Iris pigment epithelial cell (primary cell): ENCODE results near the gene HHEX.

Experiments used
- DNase-seq: peaks from one replicate; pipeline ENCODE4 v3.0.0-alpha.2; 2011; ENCODE audit warnings: low read depth

The HHEX gene

DNA sequence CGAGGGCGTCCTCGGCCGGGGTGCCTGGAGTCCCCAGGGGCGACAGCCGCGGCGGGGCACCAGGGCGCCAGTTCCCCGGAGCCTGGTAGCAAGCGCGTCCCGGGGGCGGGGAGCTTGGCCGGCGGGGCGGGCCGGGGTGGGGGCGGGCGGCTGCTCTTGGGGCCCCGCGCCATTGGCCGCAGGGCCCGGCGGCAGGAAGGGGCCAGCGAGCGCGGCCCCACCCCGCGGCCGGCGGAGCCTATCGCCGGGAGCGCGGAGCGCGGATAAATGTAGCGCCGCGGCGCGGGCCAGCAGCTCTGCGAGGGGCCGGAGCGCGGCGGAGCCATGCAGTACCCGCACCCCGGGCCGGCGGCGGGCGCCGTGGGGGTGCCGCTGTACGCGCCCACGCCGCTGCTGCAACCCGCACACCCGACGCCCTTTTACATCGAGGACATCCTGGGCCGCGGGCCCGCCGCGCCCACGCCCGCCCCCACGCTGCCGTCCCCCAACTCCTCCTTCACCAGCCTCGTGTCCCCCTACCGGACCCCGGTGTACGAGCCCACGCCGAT lies at the start of gene HHEX:
Gene HHEX, plus strand, starts transcription at position 293 of the 548 bp plus-strand sequence. Its CDS starts 32 bp downstream, at position 325.
- peak; percentile 86 for DNase-seq

DNA sequence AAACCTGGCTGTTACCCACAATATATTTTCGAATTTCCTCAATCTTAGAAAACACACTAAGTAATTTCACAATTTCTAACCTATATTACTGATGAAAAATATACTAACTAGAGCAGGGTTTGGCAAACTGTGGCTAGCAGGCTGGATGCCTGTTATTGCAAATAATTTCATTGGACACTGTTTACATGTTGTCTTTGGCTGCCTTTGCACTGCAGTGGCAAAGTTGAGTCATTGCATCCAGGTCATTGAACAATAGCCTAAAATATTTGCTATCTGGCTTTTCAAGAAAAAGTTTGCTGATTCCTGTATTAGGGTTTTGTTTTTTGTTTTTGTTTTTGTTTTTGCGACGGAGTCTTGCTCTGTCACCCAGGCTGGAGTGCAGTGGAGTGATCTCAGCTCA lies 49.6 kb upstream of the HHEX start:
- DNase-seq: peak; percentile 86

DNA sequence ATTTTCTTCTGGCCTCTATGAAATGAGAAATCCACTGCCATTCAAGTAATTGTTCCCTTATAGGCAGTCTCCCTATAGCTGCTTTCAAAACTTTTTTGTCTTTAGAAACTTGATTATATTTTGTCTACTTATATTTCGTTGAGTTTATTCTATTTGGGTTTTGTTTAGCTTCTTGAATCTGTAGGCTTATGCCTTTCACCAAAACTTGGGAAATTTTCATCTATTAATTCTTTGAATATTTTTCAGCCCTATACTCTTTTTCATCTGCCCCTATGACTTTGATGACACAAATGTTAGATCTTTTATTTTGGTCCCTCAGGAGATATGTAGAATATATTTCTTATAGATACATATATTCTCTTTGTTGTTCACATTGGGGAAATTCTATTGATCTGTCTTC lies 48.3 kb upstream of the HHEX start:
- no peak for DNase-seq

DNA sequence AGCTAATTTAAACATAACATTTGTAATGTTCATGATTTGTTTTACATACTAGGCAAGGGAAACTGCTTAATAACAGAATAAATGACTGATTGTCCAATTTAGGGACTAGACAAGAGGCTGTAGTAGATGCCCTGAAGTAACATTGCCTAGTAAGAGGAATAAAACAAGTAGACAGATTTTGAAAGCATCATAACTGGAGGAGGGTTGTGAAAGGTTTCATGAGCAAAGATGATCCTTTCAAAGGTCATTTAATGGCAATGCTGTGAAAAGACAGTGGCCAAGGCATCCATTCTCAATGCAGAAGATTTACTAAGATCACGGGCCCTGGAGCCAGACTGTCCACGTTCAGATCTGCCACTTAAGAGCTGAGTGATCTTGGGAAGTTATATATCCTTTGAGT lies 44.8 kb upstream of the HHEX start:
- no peak for DNase-seq

DNA sequence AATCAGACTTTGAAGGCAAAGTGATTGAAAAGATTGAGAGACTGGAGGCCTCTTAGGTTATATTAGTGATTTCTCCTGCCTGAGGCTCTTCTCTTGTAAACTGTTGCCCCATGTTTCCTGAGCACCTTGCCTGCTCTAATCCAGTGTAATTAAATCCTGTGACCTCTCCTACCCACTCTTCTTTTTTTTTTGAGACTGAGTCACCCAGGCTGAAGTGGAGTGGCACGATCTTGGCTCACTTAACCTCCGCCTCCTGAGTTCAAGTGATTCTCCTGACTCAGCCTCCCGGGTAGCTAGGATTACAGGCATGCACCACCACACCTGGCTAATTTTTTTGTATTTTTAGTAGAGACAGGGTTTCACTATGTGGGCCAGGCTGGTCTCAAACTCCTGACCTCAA lies 38.9 kb upstream of the HHEX start:
- DNase-seq: peak; percentile 7

DNA sequence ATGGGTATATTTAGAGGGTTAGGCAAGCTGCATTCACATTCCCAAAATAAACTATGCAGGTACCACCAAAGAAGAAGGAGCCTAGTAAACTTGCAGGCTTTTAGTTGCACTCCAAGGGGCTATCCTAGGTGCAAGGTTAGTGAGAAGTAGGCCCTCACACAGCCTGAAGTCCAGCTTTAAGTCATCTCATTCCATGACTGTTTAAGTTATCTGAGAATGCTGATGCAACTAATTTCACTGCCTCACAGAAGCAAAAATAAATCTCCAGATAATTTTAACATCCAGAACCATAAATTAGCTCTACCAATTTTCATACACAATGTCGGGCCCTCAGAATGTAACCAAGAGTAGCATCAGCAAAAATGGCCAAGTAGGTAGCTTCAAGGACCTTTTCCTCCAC lies 34.3 kb upstream of the HHEX start:
- DNase-seq: peak; percentile 9

DNA sequence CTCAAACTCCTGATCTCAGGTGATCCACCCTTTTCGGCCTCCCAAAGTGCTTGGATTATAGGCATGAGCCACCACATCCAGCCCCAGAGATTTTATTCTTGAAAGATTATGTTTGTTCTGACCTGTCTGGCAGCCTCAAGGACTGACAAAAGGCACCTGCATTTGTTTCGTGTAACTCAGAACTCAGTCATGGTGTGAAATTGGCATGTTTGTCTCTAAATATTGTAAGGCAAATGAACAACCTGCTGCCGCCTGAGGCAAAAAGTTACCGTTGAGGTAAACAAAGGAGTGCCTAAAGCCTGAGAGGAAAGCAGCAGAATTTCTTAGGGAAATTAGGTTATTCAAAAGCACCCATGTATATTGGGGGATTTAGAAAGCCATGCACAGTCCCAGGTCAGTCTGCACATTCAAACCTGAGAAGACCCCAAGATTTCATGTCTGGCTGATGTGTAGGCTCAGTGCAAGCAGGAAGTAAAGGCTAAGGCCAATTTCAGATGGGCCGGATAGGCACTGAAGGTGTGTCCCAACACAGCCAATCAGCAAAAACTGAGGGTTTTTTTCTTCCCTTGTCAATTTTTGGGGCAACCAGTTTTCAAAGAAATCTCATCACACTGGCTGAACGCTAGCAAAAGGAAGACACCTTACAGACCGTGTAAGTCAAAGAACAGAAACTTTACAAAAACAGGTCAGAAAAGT lies 33.3 kb upstream of the HHEX start:
- no peak for DNase-seq

DNA sequence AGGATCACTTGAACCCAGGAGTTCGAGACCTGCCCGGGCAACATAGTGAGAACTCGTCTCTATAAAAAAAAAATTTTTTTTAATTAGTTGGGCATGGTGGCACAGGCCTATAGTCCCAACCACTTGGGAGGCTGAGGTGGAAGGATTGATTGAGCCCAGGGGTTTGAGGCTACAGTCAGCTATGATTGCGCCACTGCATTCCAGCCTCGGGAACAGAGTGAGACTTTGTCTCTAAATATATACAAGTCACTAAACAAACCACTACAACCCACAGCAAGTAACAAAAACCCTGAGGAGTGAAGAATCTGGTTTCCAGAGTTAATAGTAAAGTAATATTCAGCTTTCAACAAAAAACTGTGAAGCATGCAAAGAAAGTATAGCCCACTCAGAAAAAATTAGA lies 32.7 kb upstream of the HHEX start:
- DNase-seq: peak; percentile 45

DNA sequence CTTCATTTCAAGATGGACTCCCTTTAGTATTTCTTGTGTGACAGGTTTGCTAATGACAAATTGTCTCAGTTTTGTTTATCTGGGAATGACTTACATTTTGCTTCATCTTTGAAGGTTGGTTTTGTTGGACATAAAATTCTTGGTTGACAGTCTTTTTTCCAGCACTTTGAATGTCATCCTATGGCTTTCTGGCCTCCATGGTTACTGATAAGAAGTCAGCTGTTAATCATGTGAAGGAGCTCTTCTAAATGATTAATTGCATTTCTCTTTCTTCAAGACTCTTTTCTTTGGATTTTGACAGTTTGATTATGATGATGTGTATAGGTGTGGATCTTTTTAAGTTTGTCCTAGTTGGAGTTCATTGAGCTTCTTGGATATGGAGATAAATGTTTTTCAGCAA lies 26.9 kb upstream of the HHEX start:
- no peak for DNase-seq

DNA sequence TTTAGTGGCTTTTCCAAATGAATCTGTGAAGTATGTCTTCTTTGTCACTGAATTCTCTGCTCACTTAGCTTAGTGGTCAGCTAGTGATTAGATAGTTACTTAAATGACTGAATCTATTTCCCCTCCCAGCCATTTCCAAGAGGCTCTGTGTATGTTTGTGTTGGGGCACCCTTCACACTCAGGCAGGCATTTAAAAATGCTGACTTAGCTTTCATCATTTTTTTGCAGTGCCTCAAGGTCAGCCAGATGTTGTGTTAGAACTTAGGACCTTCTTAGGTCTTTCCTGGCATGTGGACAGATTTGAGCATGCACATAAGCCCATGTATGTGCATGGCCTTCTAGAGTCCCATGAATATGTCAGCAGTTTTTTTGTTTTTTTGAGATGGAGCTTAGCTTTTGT lies 25.4 kb upstream of the HHEX start:
- DNase-seq: no peak

DNA sequence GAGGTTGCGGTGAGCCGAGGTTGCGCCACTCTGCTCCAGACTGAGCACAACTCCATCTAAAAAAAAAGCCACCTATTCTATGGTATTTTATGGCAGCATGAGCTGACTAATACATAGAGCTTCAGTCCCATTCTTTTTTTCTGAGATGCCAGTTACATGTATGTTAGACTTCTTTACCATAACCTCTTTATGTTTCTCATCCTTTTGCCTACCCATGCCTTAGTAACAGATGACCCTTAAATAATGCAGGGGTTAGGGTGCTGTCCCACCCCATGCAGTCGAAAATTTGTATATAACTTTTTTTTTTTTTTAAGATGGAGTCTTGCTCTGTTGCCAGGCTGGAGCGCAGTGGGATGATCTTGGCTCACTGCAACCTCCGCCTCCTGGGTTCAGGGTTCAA lies 22.7 kb upstream of the HHEX start:
- DNase-seq: no peak

DNA sequence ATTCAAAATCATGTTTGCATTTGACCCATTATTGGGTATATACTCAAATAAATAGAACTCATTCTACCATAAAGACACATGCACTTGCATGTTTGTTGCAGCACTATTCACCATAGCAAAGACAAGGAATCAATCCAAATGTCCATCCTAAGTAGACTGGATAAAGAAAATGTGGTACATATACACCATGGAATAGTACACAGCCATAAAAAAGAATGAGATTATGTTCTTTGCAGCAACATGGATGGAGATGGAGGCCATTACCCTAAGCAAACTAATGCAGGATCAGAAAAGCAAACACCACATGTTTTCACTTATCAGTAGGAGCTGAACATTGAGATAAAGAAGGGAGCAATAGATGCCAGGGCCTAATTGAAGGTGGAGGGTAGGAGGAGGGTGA lies 12.0 kb upstream of the HHEX start:
- no peak for DNase-seq

DNA sequence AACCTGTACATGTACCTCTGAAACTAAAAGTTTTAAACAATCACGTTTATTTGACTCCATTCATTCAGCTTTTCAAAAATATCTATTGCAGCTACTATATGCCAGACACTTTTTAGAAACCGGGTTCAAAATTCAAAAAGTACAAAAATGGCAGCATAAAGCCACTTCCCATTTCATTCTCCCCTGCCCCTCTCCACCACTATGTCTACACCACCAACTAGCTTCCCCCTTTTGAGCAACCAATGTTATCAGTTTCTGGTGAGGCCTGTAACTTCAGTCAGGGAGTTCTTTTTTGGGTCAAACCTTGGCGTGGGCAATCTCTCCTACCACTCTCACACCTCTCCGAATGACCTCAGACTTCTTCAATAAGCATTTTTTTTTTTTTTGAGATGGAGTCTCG lies 11.5 kb upstream of the HHEX start:
- DNase-seq: no peak

DNA sequence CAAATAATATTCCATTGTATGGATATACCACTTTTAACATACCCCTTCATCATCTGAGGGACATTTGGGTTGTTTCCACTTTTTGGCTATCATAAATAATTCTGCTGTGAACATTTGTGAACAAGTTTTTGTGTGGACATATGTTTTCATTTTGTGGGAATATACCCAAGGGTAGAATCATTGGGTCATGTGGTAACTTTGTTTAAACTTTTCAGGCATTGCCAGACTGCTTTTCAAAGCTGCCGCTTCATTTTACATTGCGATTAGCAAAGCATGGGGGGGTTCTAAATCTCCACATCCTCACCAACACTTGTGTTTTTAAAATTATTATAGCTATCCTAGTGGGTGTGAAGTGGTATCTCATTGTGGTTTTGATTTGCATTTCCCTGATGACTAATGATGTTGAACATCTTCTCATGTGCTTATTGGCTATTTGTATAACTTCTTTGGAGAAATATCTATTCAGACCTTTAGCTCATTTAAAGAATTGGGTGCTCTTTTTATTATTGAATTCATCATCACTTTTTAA lies 8.4 kb upstream of the HHEX start:
- DNase-seq: no peak

DNA sequence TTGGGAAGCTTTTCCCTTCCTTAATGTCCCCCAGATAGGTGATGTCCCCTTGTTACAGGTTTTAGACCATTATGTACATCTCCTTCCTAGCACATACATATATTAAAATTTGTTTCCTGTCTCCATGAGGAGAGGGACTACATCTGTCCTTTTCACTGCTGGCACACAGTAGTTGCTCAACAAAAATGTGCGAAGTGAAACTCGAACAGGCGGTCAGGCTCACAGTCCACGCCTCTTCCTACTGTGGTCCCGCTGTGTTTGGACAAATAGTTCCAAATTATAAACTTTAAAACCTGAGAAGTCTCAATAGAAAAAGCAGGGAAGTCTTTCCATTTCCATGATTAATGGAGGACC lies 1.2 kb upstream of the HHEX start:
- no peak for DNase-seq

DNA sequence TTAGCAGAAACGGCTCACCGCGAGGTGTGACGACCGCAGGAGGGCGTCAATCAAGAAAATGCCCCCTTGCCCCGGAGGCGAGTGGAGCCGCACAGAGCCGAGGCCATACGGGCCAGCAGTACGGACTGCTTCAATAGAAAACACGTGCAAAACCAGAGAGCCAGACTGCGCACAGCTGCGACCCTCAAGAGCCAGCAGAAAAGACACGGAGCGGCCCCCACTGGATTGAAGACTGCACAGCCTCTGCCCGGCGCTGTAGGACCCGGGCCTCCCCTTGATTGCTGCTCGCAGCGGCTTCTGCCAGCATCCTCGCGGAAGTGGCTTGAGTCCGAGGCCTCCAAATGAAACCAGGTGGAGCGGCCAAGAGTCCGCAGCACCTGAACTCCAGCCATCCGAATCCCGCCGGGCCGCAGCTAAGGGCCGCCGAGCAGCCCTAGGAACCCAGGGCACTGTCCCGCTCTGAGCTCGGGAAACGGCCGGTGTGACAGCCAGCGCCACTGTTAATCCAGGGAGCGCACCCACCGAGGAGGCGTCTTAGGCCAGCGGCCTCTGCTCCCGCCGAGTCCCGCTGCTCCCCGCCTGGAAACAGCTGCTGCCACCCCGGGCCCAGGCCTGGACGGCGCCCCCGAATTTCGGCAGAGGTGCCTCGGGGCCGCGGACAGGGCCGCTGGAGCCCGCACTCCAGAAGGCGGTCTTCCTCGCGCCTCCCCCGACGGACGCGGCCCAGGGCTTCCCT lies 660 bp upstream of the HHEX start:
- DNase-seq: peak; percentile 50

DNA sequence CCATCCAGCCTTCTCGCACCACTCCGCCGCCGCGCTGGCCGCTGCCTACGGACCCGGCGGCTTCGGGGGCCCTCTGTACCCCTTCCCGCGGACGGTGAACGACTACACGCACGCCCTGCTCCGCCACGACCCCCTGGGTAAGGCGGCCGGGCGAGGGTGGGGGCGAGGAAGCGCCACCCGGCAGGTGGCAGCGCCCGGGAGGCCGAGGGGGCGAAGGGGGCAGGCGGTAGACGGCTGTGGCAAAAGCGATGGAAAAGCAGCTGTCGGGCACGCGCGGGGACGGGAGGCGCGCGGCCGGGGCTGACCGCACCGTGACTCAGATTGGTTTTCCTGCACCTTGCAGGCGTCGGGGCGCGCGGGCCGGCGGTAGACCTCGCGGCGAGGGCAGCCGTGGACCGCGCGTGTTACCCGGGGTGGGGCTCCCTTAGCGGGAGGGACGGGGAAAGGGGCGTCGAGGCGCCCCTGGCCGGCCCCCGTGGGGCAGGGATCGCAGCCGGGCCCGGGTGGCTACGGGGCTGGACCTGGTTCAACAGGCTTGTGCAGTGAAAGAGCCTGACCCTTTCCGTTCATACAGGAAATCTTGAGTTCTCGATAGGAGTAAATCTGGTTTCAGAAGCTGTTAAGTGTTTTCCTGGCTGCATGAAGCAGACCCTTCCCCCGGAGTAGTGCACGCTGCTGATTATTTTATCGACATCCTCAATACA lies 608 bp downstream of the HHEX start:
- peak; percentile 90 for DNase-seq

DNA sequence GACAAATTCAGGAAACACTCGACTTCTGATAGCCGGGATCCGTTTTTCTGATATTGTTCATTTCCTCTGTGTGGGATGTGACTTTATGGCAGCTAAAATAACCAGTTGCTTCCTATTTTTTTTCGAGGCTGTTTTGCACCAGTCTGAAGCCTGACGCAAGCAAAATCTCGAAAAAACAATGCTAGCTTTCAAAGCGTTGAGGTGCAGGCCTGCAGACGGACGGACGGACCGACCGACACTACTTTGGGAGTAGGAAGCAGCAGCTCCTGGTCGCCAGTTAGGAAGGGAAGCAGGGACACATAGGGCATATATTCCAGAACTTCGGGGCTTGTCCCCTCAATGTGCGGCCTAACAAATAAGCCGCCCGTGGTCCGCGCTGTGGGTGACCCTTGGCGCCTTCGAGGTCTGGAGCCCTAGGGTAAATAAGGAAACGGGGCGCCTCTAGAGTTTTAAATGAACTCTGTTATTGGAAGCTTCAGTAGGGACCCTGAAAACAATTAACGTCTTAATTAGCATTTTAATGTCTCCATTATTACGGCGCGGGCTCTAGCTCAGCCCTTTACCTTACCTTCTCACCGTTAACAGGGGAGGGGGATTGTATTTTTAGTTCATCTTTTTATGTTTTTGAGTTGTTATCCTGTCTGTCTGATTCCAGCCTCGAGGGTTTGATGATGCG lies 1.3 kb downstream of the HHEX start:
- no peak for DNase-seq

DNA sequence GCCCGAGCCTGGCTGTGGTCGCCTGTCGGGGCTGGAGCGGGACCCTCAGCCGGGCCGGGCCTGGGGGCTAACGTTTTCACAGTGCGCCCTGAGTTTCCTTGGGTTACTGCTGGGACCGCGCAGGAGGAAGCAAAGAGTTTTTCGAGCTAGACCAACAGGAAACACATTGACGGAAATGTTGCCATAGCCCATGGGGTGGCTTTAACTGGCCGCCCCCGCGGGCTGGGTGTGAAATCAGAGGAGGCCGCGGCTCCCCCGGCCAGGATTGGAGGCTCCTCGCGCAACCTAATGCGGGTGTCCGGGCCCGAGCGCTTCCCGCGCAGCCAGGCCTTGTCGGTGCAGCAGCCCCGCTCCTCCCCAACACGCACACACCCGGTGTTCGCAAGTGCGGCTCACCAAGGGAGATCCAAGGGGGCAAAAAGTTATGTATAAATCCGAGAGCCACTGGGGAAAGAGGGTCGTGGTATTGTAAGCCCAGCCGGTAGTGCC lies 1.9 kb downstream of the HHEX start:
- DNase-seq: no peak

DNA sequence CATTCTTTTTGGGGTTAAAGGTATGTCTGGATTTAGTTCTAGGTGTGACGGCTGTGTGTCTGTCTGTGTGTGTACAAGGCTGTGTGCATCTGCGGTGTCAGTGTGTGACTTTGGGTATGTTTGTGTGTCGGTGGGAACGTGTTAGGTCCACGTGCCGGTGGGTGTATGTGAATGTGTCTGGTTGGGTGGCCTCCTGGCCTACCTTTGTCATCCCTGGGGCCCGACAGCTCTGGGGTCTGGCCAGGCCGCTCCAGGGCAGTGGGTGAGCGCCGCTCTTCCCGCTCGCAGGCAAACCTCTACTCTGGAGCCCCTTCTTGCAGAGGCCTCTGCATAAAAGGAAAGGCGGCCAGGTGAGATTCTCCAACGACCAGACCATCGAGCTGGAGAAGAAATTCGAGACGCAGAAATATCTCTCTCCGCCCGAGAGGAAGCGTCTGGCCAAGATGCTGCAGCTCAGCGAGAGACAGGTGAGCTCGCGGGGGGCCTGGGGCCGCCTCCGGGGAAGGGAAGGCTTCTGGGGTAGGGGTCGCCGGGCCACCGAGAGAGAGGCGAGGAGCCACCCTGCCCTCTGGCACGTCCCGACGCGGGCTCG lies 2.4 kb downstream of the HHEX start:
- DNase-seq: no peak

DNA sequence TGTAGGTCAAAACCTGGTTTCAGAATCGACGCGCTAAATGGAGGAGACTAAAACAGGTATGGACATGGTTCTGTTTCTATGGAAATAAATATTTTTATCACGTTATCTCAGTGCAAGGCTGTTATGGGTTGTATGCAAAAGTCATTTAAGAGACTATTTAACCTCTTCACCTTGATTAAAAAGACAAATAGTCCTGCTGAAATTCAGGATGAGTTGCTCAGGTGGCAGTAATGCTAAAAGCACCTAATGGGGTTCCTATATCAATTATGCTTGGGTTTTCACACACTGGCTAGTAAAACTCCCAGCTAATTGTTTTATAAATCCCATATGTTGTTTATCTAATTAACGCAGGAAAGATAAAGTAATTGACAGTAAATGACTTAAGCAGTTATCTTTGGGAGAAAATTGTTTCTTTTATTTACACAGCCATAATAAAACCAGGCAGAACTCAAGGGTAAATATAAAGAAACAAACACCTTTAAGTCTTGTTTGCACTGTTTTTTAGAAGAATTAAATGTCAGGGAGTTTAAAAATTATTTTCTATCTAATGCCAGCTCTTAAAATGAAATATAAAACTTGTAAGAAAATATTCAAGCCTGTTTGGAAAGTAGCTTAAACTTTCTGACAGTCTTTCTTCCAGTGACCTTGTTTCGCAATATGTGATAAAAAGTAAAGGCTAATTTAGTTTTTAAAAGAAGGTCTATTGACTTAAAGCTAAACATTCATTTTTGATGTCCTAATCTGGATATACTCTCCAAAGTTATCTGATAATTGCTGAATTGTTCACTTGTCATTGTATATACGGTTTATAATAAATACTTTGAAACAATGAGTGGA lies 3.2 kb downstream of the HHEX start:
- no peak for DNase-seq
